ENCODE data around the gene MVB12B. TPM values are rescaled to one million over a fixed set of nuclear protein-coding genes. Genes with fewer than 3 reads are reported as not detected.

Gene MVB12B
- total RNA-seq, 1 experiment from 2014 or later = 5.7 TPM

- H3K4me3 Mint-ChIP-seq = peak overlapping the region; percentile 77
- DNase-seq (ENCODE audit: low spot score) (peak; percentile 54), ATAC-seq (peak; percentile 18)
- POLR2A ChIA-PET = no interaction called here
- peaks cover 12% of the 10 kb centered on the region for H3K27me3 Mint-ChIP-seq (ENCODE audit: low read depth)
- TF ChIP-seq ZNF281 (CRISPR knock-in tag; IDR thresholded peaks at IDR 0.05) = no peak
- TF ChIP-seq CTCF (IDR thresholded peaks at IDR 0.05) = peak; percentile 100
- TF ChIP-seq ZNF423 (CRISPR knock-in tag; IDR thresholded peaks at IDR 0.05) = no peak
- peaks cover 13% of the 10 kb centered on the region for H3K4me1 Mint-ChIP-seq
- H3K27ac Mint-ChIP-seq = no peak overlapping the region
- no peaks in the 10 kb centered on the region for H3K9me3 Mint-ChIP-seq
- no peaks in the 10 kb centered on the region for H3K36me3 Mint-ChIP-seq
- CTCF ChIA-PET = interaction anchor here (0.8 to 9.4 kb wide), 56 partner anchors 8 to 796 kb away, joined by 3 to 360 read pairs (median 6); partner anchors contain the start of genes LMX1B and MVB12B
Observed at GRCh38 chr9:126499005-126499910, 172.6 kb downstream of the MVB12B start.

- Mint-ChIP-seq H3K27me3 (ENCODE audit: low read depth) (peaks cover 12% of the 10 kb centered on the region), H3K36me3 (no peaks in the 10 kb centered on the region), H3K27ac (no peak overlapping the region), H3K9me3 (no peaks in the 10 kb centered on the region), H3K4me1 (peaks cover 13% of the 10 kb centered on the region), H3K4me3 (peak overlapping the region; percentile 77)
- peak; percentile 9 for ATAC-seq
- DNase-seq (ENCODE audit: low spot score) = peak; percentile 36
- POLR2A ChIA-PET = interaction anchor here (0.6 to 1.0 kb wide), 2 partner anchors 21 to 58 kb away, joined by 3 to 6 read pairs; no protein-coding TSS in a partner anchor
- CTCF ChIA-PET = interaction anchor here (0.7 to 9.4 kb wide), 49 partner anchors 9 to 282 kb away, joined by 3 to 360 read pairs (median 6); no protein-coding TSS in a partner anchor
- no peak for TF ChIP-seq PRRX2 (CRISPR knock-in tag; IDR thresholded peaks at IDR 0.05)
Observed at GRCh38 chr9:126499911-126500599, 173.4 kb downstream of the MVB12B start.

GRCh38 chr9:126500600-126501382, 174.2 kb downstream of the MVB12B start:
- Mint-ChIP-seq H3K36me3 (no peaks in the 10 kb centered on the region), H3K9me3 (no peaks in the 10 kb centered on the region), H3K4me3 (peak overlapping the region; percentile 77), H3K27me3 (ENCODE audit: low read depth) (peaks cover 12% of the 10 kb centered on the region), H3K27ac (no peak overlapping the region), H3K4me1 (peaks cover 13% of the 10 kb centered on the region)
- ChIA-PET CTCF (interaction anchor here (0.6 to 9.4 kb wide), 37 partner anchors 10 to 311 kb away, joined by 3 to 360 read pairs (median 13); no protein-coding TSS in a partner anchor), POLR2A (interaction anchor here (0.6 to 1.0 kb wide), 2 partner anchors 20 to 57 kb away, joined by 3 to 6 read pairs; no protein-coding TSS in a partner anchor)
- ATAC-seq (peak; percentile 78), DNase-seq (ENCODE audit: low spot score) (peak; percentile 92)
- no peak for TF ChIP-seq GRHL2 (CRISPR knock-in tag; IDR thresholded peaks at IDR 0.05; ENCODE audit: insufficient replicate concordance, severe bottlenecking)
- TF ChIP-seq FOXK1 (CRISPR knock-in tag; IDR thresholded peaks at IDR 0.05) = no peak
- TF ChIP-seq ZNF416 (CRISPR knock-in tag; IDR thresholded peaks at IDR 0.05) = no peak
- 0 out of 2 replicates have a peak, but pooled peaks have one; percentile 11 for TF ChIP-seq CREB1 (CRISPR knock-in tag; IDR thresholded peaks at IDR 0.05)
- no peak for TF ChIP-seq ZNF532 (CRISPR knock-in tag; IDR thresholded peaks at IDR 0.05; ENCODE audit: borderline replicate concordance)
- no peak for TF ChIP-seq SOX15 (CRISPR knock-in tag; IDR thresholded peaks at IDR 0.05)
- TF ChIP-seq E2F1 (CRISPR knock-in tag; IDR thresholded peaks at IDR 0.05) = no peak
- TF ChIP-seq NFATC4 (CRISPR knock-in tag; IDR thresholded peaks at IDR 0.05) = no peak
- TF ChIP-seq CREM (CRISPR knock-in tag; IDR thresholded peaks at IDR 0.05) = no peak
- TF ChIP-seq ZNF396 (CRISPR knock-in tag; IDR thresholded peaks at IDR 0.05; ENCODE audit: borderline replicate concordance) = no peak
- TF ChIP-seq ELF4 (CRISPR knock-in tag; IDR thresholded peaks at IDR 0.05; ENCODE audit: low read depth) = no peak
- no peak for TF ChIP-seq SMAD4 (CRISPR knock-in tag; IDR thresholded peaks at IDR 0.05)
- 0 out of 2 replicates have a peak, but pooled peaks have one; percentile 42 for TF ChIP-seq KAT7 (CRISPR knock-in tag; IDR thresholded peaks at IDR 0.05; ENCODE audit: borderline replicate concordance)
- TF ChIP-seq SMAD3 (CRISPR knock-in tag; IDR thresholded peaks at IDR 0.05; ENCODE audit: borderline replicate concordance) = no peak

Data from WTC11 (cell line).